Activated CD4-positive, alpha-beta T cell treated with anti-CD3 and anti-CD28 coated beads for 1 hour (primary cell): ENCODE data around the gene MROH2A.
A peak's percentile ranks its signal among the peaks of the same experiment; 100 is the strongest.

Experiments used
- DNase-seq: peaks from one replicate; pipeline ENCODE4 v3.0.0-alpha.2; 2020

Gene MROH2A

DNA sequence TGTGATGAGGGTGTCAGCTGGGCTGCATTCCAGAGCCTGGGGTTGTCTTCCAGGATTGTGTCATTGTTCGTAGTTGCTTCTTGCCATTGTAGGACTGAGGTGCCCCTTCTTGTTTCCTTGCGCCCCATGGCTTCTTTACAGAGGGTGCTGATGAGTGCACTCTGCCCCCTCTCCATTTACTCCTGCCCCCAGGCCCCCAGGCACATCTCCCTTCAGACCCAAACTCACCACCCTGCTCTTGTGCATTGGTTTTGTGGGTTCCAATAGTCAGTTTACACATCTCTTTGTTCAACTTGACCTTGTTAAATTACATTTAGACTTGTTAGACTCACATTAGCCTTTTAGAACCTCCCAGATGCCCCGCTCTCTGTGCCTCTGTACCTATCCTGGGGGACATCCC lies 43.1 kb downstream of the MROH2A start:
- DNase-seq, result no peak

DNA sequence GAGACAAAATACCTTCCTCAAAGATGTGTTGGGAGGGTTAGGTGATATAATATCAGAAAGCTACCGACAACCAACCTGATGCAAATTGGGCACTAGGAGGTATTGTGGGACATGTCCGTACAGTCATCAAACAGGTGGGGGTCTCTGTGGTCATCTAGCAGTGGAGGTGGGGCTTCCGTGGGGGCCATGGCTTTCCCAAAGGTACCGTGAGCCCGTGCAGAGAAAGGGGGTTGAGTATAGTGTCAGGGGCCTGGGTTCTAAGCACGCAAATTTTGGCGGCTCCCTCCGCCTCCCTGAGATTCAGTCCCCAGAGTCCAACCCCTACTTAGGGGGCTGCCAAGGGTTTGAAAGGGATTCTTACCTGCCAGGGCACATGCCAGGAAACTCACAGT lies 43.6 kb downstream of the MROH2A start:
- no peak for DNase-seq

DNA sequence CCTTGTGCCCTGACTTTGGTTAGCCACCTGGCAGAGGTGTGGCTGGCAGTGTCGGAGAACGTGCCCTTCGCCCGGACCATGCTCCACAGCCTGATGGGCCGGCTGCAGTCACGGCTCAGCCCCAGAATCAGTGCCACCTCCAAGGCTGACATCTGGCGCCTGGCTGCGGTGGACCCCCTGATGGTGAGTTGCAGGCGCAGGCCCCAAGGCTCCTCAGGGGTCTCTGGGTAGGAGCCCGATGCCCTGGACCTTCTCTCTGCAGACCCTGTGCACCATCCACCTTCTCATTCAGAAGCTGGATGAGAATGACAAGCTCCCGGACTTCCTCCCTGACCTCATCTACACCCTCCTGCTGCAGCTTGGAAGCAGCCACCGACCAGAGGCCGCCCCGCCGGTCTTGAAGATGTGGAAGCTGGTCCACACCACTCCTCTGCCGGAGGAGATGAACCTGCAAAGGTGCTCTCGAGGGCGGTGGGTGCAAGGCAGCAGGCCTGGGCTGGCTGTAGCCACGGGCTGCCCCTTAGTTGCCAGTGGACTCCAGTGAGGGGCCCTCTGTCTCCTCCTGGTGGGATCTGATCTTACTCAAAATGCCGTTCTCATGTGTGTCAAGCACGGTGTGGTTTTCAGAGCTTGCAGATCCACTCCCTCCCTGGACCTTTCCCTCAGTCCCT lies 44.1 kb downstream of the MROH2A start:
- DNase-seq, result peak; percentile 4

DNA sequence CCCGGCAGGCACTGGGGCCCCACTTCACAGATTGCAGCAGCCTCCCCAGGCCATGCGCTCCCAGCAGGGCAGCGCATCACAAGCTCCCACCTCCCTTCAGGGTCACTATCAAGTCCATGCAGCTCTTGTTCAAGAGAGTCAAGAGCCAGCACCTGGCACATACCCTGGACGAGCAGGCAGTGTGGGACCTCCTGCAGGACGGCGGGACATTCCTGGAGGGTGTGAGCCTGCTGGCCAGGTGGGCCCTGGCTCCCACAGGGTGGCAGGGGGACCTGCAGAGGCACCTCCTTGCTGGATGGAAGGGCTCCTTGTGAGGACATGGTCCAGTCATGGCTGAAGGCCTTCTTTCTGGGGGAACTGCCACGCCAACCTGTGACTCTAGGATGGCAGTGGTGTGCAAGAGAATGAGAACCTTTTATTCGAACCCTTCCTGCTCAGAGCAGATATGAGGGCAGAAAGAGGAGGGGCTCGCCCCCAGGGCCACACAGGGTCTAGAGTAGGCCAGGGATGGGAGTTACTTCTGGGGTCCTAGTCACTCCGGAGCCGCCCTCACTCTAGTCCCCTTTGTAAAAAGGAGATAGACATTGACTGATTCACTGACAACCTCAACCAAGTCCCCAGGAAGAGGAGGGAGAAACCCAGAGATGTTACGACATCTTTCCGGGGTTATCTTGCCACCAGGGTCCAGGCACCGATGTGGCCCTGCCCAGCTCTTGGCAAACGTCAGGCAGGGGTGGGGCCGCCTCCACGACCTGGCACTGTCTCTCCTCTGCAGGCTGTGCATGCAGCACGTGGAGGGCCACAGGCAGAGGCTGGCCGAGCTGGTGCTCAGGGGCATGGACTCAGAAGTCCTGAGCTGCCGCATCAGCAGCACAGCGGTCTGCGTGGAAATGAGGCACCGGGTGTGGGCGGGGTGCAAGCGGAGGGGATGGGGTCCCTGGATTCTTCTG lies 44.9 kb downstream of the MROH2A start:
- DNase-seq, result no peak

DNA sequence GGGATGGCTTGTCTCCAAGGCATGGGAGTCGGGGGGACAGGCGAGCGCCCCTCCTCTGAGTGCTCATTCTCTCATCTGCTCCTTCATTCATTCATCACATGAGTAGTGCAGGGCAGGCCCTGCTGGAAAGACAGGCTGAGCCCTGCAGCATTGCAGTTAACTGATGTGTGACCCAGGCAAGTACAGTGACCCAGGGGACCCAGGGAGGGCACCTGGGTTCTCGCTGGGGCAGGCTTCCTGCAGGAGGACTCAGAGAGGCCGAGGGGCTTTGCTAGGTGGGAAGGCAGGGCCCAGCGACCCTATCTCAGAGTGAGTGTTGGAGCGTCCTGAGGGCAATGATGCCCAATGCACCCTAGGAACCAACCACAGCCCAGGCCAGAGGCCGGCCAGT lies 45.6 kb downstream of the MROH2A start:
- DNase-seq, result no peak

DNA sequence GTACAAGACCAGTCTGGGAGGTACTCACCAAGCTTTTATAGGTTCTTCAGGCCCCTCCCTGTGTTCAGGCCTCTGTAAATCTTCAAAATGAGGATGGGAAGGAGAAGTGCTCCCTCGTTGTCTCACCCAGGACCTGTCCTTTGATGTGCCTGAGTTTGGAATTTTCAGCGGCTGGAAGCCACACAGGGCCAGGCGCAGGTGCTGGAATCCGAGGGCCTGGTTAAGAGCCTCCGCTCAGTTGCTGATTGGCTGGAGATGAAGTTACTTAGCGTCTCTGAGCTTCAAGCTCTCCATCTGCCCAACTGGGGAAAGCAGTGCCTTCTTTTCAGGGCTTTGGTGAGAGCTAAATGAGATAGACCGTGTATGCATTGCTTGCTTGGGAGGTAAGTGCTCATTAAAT lies 46.2 kb downstream of the MROH2A start:
- no peak for DNase-seq

DNA sequence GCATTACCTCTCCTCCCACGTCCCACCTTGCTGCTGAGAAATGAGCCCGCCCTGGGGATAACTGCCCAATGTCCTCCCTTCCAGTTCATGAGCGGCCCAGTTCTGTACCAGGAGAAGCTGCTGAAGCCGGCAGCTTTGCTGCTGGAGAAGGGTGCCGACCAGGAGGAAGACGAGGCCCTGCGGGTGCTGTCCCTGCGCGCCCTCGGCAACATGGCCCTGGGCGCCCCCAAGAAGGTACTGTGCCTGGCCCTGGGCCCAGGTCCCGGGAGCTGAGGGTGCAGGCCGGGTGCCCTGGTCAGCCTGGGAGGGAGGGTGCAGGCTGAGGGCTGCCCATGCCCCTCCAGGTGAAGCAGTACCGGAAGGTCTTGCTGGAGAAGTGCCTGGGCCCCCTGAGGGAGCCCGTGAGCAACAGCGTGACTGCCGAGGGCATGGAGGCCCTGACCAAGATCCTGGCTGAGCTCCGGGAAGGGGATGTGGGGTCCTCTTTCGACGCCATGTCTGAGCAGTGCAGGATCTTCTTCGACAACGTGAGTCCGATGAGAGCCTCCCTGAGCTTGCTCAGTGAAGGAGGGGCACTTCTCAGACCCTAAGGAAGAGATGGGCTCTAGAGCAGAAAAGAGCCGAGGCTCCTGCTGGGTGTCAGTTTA lies 50.5 kb downstream of the MROH2A start:
- no peak for DNase-seq

DNA sequence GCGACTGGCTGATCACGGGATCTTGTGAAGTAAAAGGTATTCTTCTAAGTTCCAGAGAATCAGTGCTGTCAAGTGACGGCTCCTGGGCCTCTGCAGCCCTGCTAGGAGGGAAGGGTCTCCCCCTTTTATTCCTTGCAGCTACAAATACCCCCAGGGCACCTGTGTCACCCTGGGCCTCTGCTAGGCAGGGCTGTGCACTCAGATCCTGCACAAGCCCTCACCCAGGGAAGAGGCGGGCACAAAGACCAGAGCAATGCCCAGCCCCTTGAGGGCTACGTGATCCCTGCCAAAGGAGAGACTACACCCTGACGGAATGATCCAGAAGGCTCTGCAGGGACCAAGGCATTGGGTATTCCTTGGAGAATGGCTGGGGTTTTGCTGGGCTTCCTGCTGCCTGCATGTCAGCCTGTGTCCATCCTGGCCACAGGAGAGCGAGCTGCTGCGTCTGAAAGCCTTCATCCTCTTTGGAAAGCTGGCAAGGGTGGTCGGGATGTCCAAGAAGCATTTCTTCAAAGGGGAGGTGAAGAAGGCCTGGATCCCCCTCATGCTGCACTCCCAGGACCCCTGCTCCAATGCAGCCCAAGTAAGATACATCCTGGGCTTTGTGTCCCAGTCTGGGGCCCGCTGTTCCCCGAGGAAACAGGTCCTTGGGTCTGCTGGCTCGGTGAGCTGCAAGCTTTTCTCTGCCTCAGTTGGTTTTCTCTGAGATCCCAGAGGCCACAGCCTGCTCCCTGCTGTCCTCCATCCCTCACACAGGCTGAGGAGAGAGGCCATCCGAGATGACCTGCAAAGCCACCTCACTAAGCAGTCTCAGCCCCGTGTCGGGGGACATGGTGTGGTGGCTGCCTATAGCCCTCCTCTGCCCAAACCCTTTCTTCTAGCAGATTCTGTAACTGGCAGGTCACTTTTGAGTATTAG lies 51.3 kb downstream of the MROH2A start:
- DNase-seq, result no peak

DNA sequence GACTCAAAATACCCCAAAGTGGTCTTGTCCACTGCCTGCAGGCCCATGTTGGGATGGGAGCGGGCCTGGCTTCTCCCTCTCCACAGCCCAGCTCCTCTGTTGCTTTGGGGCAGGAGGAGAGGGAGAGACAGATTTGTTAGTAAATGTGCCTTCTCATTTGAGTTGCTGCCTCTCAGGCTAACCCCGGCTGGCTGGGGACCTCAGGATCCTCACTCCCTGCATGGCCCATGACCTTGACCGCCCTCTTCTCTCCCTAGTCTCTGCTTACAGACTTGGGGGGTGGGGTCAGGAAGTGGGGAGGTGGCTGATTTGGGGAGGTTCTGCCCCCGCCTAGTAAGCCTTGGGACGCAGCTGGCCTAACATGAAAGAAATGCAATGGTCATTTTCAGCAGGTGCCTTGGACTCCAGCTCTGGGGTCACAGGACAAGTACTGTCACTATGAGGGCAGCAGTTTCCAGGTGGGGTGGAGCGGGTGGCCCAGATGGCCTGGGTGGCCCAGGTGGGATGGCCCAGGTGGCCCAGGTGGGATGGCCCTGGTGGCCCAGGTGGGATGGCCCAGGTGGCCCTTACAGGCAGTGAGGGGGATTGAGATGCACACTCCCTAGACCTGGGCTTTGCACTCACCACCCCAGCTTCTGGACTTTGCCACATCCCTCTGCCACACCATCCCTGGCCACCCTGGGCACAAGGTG lies 52.1 kb downstream of the MROH2A start:
- no peak for DNase-seq

DNA sequence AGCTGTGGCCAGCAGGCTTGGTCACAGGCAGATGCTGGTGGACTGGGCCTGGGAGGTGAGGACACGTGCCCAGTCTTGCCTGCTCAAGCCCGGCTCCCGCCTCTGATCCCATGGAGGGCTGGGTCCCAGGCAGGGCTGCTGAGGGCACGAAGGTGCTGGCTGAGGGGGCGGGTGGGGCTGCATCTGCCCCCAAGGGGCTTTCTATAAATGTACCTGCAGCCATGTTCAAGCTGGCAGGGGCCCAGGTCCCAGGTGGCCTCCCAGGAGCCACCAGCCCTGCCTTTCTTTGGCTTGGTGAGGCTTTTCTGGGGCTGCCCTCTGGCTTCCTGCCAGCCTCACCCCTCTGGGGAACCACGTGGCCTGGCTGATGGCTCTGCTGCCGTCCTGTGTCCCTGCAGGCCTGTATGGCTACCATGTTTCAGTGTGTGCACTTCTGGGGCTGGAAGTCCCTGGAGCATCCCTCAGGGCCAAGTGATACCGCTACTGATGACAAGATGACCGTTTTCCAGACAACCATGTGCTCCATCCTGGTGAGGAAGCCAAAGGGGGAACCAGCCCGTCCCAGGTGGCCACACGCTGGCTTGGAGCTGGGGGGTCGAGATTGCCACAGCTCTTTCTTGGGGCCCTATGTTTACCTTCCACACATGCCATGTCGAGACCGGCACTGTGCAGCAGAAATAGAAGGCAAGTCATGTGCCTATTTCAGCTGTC lies 53.0 kb downstream of the MROH2A start:
- DNase-seq, result no peak

DNA sequence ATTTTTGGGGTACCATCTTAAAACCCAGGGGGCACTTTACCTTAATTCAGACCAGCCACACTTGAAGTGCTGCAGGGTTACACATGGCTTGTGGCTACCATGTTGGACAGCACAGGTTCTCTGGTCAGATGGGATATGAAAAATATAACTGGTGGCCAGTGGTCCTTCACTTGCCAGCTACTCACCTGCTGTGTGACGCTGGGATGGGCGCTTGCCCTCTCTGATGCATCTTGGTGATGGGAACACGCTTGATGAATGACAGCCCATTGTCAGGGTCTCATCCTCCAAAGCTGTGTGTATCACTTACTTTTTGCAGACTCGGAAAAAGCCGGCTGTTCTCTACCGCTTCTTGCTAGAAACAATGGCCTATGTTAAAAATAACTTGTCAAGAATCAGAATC lies 53.7 kb downstream of the MROH2A start:
- DNase-seq, result no peak

DNA sequence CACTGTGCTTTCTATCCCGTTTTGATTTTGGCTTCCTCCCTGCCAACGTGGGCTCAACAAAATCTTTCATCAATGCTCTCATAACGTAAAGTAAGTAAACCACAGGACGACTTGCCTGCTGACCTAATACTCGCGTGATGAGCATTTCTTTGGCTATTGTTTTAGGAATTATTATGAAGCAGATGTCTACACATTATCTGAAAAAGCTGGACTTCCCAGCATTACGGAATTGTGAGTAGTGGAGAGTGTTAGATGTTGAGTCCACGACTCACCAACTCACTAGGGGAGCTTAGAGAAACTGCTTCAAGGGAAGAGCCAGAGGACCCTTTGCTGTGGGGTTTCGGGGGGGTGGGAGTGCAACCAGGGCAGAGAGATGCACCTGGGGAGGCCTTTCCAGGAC lies 54.3 kb downstream of the MROH2A start:
- no peak for DNase-seq

DNA sequence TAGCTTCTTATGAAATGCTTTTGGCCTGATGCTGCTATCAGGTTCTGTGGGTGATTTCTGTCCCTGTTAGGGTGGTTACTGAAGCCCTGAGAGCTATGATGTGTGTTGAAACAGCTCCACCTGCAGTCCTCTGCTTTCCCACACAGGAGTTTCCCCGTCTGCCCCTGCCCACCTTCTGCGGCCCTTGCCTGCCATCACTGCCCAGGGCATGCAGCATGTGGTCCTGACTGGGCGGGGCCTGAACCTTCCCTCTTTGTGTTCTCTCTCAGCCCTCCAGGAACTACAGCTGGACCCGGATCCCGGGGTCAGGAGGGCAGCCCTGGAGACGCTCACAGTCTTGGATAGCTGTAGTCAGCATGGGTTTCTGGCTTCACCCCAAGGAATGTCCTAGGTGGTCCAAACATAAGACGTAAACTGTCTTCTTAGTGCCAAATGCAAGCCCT lies 54.8 kb downstream of the MROH2A start:
- DNase-seq, result no peak

DNA sequence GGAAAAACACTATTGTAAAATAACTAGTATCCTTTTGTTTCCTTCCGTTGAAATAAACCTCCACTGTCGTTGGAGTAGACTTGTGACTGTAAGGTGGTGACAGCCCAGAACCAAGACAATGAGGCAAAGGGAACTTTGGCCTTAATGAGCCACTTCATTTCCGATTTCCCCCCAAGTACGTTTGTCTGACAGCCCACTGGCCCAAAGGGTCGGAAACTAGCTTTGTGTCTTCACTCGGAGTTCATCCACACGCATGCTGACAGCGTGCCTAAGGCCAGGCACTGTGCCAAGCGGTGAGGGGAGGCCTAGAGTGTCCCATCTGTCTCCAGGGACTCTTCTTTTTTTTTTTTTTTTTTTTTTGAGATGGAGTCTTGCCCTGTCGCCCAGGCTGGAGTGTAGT lies 55.2 kb downstream of the MROH2A start:
- no peak for DNase-seq

DNA sequence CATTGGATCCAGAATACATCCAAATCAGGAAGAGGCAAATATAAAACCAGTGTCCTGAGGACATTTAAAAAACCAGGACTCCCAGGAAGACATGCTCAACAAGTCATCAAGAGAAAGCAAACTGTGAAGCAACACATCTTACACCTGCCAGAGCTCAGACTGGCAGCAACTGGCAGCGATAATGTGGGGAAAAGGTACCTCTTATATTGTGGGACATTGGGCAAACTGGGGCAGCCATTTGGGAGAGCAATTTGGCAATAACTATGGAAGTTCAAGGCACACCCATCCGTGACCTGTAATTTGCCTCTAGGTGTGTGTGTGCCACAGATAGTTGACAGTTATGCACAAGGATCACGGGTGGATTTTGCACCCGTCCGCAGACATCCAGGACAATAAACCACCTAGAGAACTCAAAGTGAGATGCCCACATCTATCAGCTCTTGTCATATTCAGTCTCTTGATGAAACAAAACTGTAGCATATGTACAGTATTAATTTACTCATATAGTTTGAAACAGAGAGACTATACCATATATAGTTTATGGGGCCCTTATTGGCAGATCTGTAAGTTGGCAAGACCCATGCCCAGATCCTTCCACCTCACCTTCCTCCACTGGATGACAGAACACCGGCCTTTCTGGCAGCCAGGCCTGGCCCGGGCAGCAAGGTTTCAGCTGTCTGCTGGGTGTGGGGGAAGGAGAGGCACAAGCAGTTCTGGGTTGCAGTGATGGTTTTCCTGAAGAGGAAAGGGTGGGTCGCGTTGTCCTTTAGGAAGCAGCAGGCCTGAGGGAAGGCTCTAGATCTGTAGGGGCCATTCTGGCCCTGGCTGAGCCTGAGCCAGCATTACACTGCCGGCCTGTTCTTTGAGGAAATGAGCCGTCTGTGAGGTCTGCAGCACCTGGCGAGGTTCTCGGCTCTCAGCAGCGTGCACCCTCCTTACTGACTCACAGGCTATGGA lies 57.4 kb downstream of the MROH2A start:
- DNase-seq, result no peak

DNA sequence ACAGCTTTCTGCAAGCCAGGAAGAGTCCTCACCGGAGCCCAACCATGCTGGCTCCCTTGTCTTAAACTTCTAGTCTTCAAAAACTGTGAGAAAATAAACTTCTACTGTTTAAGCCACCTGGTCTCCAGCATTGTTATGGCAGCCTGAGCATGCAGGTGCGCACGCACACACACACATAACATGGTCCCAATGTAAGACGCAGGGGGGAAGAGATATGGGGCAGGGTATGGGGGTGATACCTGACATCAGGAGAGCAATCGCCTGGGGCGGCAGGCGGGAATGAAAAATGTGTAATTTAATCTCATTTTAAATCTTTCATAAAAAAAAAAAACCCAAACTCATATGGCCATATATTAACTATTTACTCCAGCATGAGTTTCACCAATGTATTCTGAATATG lies 58.2 kb downstream of the MROH2A start:
- DNase-seq, result no peak

DNA sequence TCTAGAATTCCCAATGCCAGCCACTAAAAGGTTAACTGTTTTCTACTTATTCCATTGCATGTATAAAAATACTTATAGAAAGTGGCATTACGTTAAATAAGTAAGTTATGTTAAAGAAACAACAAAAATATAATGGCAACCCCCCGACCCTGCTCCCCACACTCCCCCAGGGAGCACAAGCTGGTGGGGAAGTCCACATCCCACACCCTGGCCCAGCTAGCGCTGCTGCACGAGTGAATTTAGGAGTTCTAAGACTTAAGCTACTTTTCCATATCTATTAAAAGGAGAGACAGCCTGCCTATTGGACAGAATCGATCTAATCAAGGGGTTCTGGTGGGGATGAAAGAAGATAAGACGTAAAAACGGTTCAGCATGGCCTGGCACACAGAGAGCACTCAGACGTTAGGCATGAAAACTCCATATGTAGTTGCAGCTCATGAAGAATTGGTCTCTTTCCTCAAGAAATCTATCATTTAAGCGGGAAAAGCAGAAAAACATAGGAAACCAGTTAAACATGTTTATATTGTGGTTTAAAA lies 59.6 kb downstream of the MROH2A start:
- no peak for DNase-seq

DNA sequence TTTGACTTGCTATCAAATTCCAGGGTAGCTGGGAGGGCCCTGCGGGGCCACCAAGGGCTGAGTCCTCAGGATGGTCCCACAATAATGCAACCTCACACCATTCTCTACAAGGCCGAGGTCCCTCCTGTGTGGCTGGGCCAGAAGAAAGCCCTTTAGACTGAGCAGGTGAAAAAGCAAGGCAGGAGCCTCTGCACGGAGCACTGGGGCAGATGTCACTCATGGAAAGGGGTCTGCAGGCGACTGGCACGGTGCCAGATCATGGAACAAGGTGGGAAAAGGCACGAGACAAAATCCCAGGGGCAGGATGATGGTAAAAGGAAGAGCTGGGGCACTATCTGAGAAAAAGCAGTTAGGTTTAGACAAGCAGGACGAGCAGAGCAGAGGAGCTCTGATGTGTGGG lies 60.1 kb downstream of the MROH2A start:
- DNase-seq, result no peak

DNA sequence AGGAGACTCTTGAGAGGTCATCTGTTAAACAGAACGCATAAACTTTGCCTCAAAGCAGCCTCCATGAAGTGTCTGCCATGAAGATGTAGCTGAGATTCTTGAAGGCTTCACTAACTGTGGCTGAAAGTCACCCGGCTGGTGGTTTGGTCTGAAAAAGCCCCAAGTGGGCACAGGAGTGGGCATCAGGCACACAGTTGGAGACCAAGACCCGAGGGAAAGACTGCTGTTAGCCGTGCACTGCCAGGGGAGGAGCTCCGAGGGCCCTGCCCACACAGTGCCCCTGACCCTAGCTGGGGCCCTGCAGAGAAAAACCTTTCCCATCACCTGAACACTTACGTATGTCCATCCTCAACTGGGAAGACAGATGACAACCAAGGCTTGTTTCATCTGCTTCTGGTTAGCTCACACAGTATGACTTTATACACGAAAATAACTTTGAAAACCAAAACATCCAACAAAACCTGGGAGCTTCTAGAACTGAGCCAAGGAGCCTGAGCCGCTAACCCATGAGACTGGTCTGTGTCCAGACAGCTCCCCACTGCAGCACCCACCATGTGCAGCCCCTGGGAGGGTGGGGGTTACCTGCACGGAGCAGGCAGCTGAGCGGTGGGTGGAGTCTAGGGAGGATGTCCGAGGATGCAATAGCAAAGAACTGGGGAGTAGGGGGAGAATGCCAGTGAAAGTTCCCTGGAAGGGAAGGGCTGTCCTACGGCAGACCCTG lies 60.8 kb downstream of the MROH2A start:
- DNase-seq, result no peak
